ENCODE results near the gene UTF1. TPM values are rescaled to one million over a fixed set of nuclear protein-coding genes. Genes with fewer than 3 reads are reported as not detected.

The UTF1 gene
- total RNA-seq, 1 donor from 2014 or later = not detected

- Mint-ChIP-seq H3K27ac (ENCODE audit: unreplicated experiment) (no peak overlapping the region), H3K36me3 (ENCODE audit: low read depth) (no peaks in the 10 kb centered on the region), H3K9me3 (ENCODE audit: low read depth) (no peaks in the 10 kb centered on the region), H3K4me3 (ENCODE audit: unreplicated experiment) (no peak overlapping the region), H3K27me3 (ENCODE audit: low read depth) (peaks cover 47% of the 10 kb centered on the region), H3K4me1 (ENCODE audit: low read depth) (no peaks in the 10 kb centered on the region)
- TF ChIP-seq CTCF (IDR thresholded peaks at IDR 0.05) = no peak
- DNase-seq (ENCODE audit: low spot score) = no peak
Observed at GRCh38 chr10:133242611-133243356, 12.8 kb downstream of the UTF1 start.

- H3K36me3 Mint-ChIP-seq (ENCODE audit: low read depth) = no peaks in the 10 kb centered on the region
- H3K27ac Mint-ChIP-seq (ENCODE audit: unreplicated experiment) = no peak overlapping the region
- no peaks in the 10 kb centered on the region for H3K9me3 Mint-ChIP-seq (ENCODE audit: low read depth)
- no peak for DNase-seq (ENCODE audit: low spot score)
- TF ChIP-seq CTCF (IDR thresholded peaks at IDR 0.05) = no peak
- no peak overlapping the region for H3K4me3 Mint-ChIP-seq (ENCODE audit: unreplicated experiment)
- no peaks in the 10 kb centered on the region for H3K4me1 Mint-ChIP-seq (ENCODE audit: low read depth)
- peaks cover 43% of the 10 kb centered on the region for H3K27me3 Mint-ChIP-seq (ENCODE audit: low read depth)
Observed at GRCh38 chr10:133243593-133243992, 13.6 kb downstream of the UTF1 start.

GRCh38 chr10:133245439-133246235 is 15.6 kb downstream of the UTF1 start:
- no peak for DNase-seq (ENCODE audit: low spot score)
- Mint-ChIP-seq H3K9me3 (ENCODE audit: low read depth) (no peaks in the 10 kb centered on the region), H3K4me3 (ENCODE audit: unreplicated experiment) (no peak overlapping the region), H3K36me3 (ENCODE audit: low read depth) (no peaks in the 10 kb centered on the region), H3K27ac (ENCODE audit: unreplicated experiment) (no peak overlapping the region), H3K27me3 (ENCODE audit: low read depth) (peaks cover 44% of the 10 kb centered on the region), H3K4me1 (ENCODE audit: low read depth) (no peaks in the 10 kb centered on the region)
- no peak for TF ChIP-seq CTCF (IDR thresholded peaks at IDR 0.05)

GRCh38 chr10:133246236-133246626 is 16.2 kb downstream of the UTF1 start:
- Mint-ChIP-seq H3K9me3 (ENCODE audit: low read depth) (no peaks in the 10 kb centered on the region), H3K4me3 (ENCODE audit: unreplicated experiment) (no peak overlapping the region), H3K4me1 (ENCODE audit: low read depth) (no peaks in the 10 kb centered on the region), H3K27me3 (ENCODE audit: low read depth) (peaks cover 40% of the 10 kb centered on the region), H3K27ac (ENCODE audit: unreplicated experiment) (no peak overlapping the region), H3K36me3 (ENCODE audit: low read depth) (no peaks in the 10 kb centered on the region)
- TF ChIP-seq CTCF (IDR thresholded peaks at IDR 0.05) = no peak
- DNase-seq (ENCODE audit: low spot score) = no peak

GRCh38 chr10:133247681-133248333 is 17.8 kb downstream of the UTF1 start:
- Mint-ChIP-seq H3K4me3 (ENCODE audit: unreplicated experiment) (no peak overlapping the region), H3K9me3 (ENCODE audit: low read depth) (no peaks in the 10 kb centered on the region), H3K27me3 (ENCODE audit: low read depth) (peaks cover 28% of the 10 kb centered on the region), H3K27ac (ENCODE audit: unreplicated experiment) (no peak overlapping the region), H3K36me3 (ENCODE audit: low read depth) (no peaks in the 10 kb centered on the region), H3K4me1 (ENCODE audit: low read depth) (no peaks in the 10 kb centered on the region)
- DNase-seq (ENCODE audit: low spot score) = no peak
- TF ChIP-seq CTCF (IDR thresholded peaks at IDR 0.05) = no peak

All from chondrocyte (in vitro differentiated cells).